ENCODE measurements around the gene VENTX.

- TF ChIP-seq POLR2A (IDR thresholded peaks at IDR 0.05; ENCODE audit: borderline replicate concordance, extremely low read depth, insufficient read depth, insufficient read length), result no peak
- no peak for TF ChIP-seq EZH2 (IDR thresholded peaks at IDR 0.05)
- no peak for TF ChIP-seq POLR2AphosphoS5 (IDR thresholded peaks at IDR 0.05; ENCODE audit: low read depth, low read length)
- no peak for TF ChIP-seq CTCF (IDR thresholded peaks at IDR 0.05 in 2 of 3, conservative IDR thresholded peaks at IDR 0.05 in 1 of 3; ENCODE audit: borderline replicate concordance in 1 of 3, insufficient read depth in 1 of 3, low read depth in 2 of 3, low read length in 2 of 3)
- TF ChIP-seq ZFX (IDR thresholded peaks at IDR 0.05), result no peak
- TF ChIP-seq EZH2phosphoT487 (IDR thresholded peaks at IDR 0.05; ENCODE audit: borderline replicate concordance), result no peak
Observed at GRCh38 chr10:133267829-133268228, 30.2 kb downstream of the VENTX start.

All from HCT116 (cell line).